Kidney epithelial cell (primary cell): Measurements from ENCODE around the gene MUC2. TPM values are rescaled to one million over a fixed set of nuclear protein-coding genes. Genes with fewer than 3 reads are reported as not detected.

Experiments used
- DNase-seq: peaks from one replicate; pipeline ENCODE4 v3.0.0-alpha.2; 2010; ENCODE audit warnings: low read depth
- H3K27me3 ChIP-seq: 2 replicates; pipeline ENCODE4 v1.6.0; 2011; ENCODE audit warnings: low read length; ENCODE audit not compliant: control insufficient read depth, insufficient read depth
- H3K36me3 ChIP-seq: 2 replicates; pipeline ENCODE4 v1.5.1; 2011; ENCODE audit warnings: low read length; ENCODE audit not compliant: control insufficient read depth, insufficient read depth
- H3K4me3 ChIP-seq: 2 replicates; pipeline ENCODE4 v1.5.1; 2011; ENCODE audit warnings: low read depth, mild to moderate bottlenecking, control low read depth, low read length
- total RNA-seq: library from RNA; depleted of rRNA; stranded (reverse); fragments of >200 nt; gene quantifications from 2 replicates; pipeline ENCODE4 v1.2.3, GENCODE V29; 2015
- TF ChIP-seq, protein P1 (sequence below): IDR thresholded peaks from 2 replicates; pipeline ENCODE4 v1.5.1; 2011; ENCODE audit warnings: mild to moderate bottlenecking, moderate library complexity, low read length, control low read depth, inconsistent platforms; ENCODE audit not compliant: insufficient read depth, poor library complexity, severe bottlenecking

The MUC2 gene
- total RNA-seq, 1 donor from 2014 or later, result not detected

DNA sequence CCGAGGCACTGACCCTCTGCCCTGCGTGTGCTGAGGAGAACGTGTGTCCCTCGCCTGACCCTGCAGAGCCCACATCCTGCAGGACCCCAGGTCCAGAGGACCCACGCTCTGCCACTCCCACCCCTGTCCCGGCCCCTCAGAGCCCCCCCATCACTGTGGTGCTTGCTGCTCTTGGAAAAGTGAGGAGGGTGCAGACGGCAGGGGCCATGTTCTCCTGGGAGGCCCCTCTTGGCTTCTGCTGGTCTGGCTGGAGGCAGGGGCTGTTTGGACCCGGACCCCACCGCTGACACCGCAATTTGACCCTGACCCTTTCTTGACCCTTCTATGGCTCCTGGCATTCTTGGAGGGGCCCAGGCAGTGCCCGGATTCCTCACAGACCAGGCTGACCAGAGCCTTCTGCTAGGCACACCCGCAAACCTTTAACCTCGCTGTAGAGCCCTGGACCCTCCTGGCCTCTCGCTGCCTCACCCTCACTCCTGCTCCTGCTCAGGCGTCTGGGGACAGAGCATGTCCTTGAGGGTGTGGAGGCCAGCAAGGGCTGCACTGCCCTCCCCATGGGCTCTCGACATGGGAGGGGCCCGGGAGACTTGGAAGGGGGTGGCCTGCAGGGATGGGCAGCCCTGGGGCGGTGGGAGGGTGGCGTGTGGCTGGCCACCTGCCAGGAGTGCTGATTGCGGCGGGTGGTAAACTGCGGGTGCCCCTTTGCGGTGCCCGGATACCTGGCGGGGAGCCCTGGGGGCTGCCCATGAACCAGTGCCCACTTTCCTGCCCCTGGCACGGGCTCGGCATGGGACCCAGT, 46.1 kb downstream of the MUC2 start:
- no peak for DNase-seq
- Histone ChIP-seq H3K27me3 (peaks cover 4% of the 10 kb centered on the region), H3K4me3 (no peak overlapping the region), H3K36me3 (no peaks in the 10 kb centered on the region)
- TF ChIP-seq, protein P1, sequence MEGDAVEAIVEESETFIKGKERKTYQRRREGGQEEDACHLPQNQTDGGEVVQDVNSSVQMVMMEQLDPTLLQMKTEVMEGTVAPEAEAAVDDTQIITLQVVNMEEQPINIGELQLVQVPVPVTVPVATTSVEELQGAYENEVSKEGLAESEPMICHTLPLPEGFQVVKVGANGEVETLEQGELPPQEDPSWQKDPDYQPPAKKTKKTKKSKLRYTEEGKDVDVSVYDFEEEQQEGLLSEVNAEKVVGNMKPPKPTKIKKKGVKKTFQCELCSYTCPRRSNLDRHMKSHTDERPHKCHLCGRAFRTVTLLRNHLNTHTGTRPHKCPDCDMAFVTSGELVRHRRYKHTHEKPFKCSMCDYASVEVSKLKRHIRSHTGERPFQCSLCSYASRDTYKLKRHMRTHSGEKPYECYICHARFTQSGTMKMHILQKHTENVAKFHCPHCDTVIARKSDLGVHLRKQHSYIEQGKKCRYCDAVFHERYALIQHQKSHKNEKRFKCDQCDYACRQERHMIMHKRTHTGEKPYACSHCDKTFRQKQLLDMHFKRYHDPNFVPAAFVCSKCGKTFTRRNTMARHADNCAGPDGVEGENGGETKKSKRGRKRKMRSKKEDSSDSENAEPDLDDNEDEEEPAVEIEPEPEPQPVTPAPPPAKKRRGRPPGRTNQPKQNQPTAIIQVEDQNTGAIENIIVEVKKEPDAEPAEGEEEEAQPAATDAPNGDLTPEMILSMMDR, result no peak

DNA sequence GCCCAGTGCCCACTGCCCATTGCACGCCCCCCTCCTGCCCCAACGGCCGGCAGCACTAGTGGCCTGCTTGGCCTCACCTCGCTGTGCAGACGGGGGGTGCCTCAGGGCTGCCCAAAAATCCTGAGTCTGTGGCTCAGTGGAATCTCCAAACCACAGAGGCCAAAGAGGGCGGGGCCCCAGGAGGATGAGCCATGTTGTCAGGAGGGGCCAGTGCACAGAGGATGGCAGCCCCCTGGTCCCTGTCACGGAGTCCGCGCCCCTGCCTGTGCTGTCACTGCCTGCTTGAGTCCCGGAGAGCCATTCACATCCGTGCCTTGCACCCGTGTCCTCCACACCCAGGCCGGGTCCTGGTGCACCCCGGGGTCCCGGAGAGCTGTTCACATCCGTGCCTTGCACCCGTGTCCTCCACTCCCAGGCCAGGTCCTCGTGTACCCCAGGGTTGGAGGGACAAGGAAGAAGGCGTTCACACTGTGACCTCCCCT, 46.7 kb downstream of the MUC2 start:
- no peak overlapping the region for H3K4me3 ChIP-seq

DNA sequence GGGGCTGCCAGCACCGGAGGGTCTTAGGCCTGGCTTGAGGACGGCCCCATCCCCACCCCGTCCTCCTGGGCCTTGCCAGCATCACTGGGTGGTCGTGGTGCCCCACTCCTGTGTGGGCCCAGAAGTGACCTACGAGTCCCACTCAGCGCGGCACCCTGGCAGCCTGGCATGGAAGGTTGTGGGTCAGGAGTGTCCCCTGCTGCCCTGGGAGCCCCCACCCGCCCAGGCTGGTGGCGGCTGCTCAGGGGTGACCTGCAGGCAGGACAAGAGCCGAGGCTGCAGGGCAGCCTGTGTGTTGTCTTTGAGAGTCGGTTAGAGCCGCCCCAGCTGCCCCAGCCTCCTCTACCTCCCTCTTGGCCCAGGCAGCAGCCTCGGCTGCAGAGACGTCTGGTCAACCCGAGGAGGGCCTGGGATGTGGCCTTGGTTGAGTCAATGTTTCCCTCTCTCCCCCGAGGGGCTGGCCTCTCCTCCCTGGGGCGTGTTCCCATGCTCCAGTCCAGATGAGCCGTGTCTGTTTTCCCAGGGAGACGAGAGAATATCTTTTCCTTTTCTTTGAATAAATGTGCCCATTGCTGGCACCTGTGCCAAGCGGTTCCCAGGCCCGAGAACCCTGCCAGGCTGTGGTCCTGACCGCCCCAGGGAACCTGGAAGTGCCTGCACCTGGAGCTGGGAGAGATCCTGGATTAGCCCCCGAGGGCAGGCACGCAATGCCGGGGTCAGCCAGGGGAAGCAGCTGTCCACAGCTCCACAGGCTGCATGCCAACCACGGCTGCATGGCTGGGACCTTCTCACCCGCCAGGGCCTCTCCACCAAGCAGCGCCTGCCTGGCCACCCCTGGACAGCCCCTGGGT, 47.4 kb downstream of the MUC2 start:
- H3K4me3 ChIP-seq, result no peak overlapping the region
- DNase-seq, result no peak
- TF ChIP-seq, protein P1, result no peak
- no peaks in the 10 kb centered on the region for H3K36me3 ChIP-seq
- peaks cover 5% of the 10 kb centered on the region for H3K27me3 ChIP-seq

More for the DNA sequence above, 46.7 kb downstream of the MUC2 start:
- no peak for DNase-seq
- H3K27me3 ChIP-seq, result peaks cover 4% of the 10 kb centered on the region
- TF ChIP-seq, protein P1, result no peak
- H3K36me3 ChIP-seq, result no peaks in the 10 kb centered on the region

DNA sequence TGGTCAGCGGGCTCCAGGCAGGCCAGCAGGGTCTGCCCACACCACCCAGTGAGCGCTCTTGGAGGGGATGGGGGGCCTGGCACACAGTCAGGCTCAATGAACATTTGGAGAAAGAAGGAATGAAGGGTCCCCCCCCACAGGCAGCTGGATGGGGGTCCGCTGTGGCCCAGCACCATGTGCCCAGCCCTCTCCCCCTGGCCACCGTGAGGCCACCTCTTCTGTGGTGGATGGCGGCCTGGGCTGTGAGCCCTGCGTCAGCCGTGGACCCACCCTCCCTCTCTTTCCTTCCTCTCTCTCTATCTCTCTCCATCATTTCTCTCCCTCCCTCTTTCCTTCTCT, 48.0 kb downstream of the MUC2 start:
- Histone ChIP-seq H3K36me3 (no peaks in the 10 kb centered on the region), H3K4me3 (no peak overlapping the region), H3K27me3 (peaks cover 9% of the 10 kb centered on the region)
- TF ChIP-seq, protein P1, result no peak
- DNase-seq, result no peak

DNA sequence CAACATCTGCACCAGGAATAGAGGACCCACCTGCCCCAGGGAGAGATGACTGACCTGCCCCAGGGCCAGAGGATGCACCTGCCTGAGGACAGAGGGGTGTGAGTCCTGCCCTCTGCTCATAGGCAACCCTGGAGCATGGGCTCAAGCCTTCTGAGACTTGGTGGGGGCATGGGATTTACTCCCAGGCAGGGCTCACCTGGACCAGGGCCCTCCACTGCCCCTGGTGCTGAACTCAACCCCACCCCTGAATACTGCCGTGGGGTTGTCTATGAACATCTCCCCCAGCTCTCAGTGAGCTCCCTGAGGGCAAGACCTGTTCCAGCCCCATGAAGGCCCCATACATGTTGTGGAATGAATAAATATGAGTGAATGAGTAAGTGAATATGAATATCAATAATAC, 49.3 kb downstream of the MUC2 start:
- Histone ChIP-seq H3K36me3 (no peaks in the 10 kb centered on the region), H3K27me3 (peaks cover 14% of the 10 kb centered on the region), H3K4me3 (no peak overlapping the region)
- TF ChIP-seq, protein P1, result no peak
- no peak for DNase-seq

Other genes starting within 250 kb of the MUC2 start
- 18.3 and 19.7 TPM in 2 replicates for gene CRACR2B, start 247.0 kb upstream of the MUC2 start, total RNA-seq
- gene CD151, start 241.9 kb upstream of the MUC2 start, total RNA-seq, result 644 and 669 TPM in 2 replicates
- gene POLR2L, start 232.3 kb upstream of the MUC2 start, total RNA-seq, result 42.0 and 45.1 TPM in 2 replicates
- 77.5 and 77.9 TPM in 2 replicates for gene TSPAN4, start 232.0 kb upstream of the MUC2 start, total RNA-seq
- 90.0 and 121 TPM in 2 replicates for gene CHID1, start 164.1 kb upstream of the MUC2 start, total RNA-seq
- gene AP2A2, start 149.0 kb upstream of the MUC2 start, total RNA-seq, result 88.0 and 91.4 TPM in 2 replicates
- under 0.01 TPM in 1 of 2 replicates, not detected in the other for gene MUC6, start 38.2 kb upstream of the MUC2 start, total RNA-seq
- gene MUC5AC, start 83.1 kb downstream of the MUC2 start, total RNA-seq, result not detected in 2 replicates
- gene MUC5B, start 148.2 kb downstream of the MUC2 start, total RNA-seq, result under 0.01 TPM in 1 of 2 replicates, not detected in the other
- gene TOLLIP, start 234.8 kb downstream of the MUC2 start, total RNA-seq, result 55.3 and 68.0 TPM in 2 replicates